H1 (cell line): Measurements from ENCODE around the gene NSUN4. TPM values are rescaled to one million over a fixed set of nuclear protein-coding genes. Genes with fewer than 3 reads are reported as not detected.

Experiments used
- CTCF ChIA-PET: fragments of 300-600 bp; sonication (Branson Sonifier 250); formaldehyde crosslinking; loops from one replicate; lab custom pipeline; 2021; ENCODE audit not compliant: partially characterized antibody; lab: Charles Lee
- POLR2A ChIA-PET: fragments of 300-600 bp; sonication (Branson Sonifier 250); formaldehyde crosslinking; loops from one replicate; lab custom pipeline; 2021; ENCODE audit warnings: inconsistent platforms; ENCODE audit not compliant: partially characterized antibody; lab: Charles Lee
- DNase-seq, 2 experiments: peaks; one replicate each; pipeline versions ENCODE4 v3.0.0 to v3.0.0-alpha.2; 2010 to 2022; ENCODE audit warnings: low spot score in 2 of 2, low read depth in 1 of 2, mixed read lengths in 1 of 2
- FAIRE-seq: peaks from 2 replicates; lab custom pipeline; 2011; peaks lifted over from hg19 to GRCh38; lab: Jason Lieb, UNC
- H2AFZ ChIP-seq: 2 replicates; pipeline ENCODE4 v1.8.1; 2012; ENCODE audit warnings: low read length, inconsistent platforms
- H2AK5ac ChIP-seq: 2 replicates; pipeline ENCODE4 v1.6.1; 2013; ENCODE audit warnings: low read depth, low read length
- H2BK120ac ChIP-seq: replicated peaks from 2 replicates; pipeline ENCODE3; 2013; ENCODE audit warnings: low read depth, low read length, inconsistent platforms
- H2BK12ac ChIP-seq: 2 replicates; pipeline ENCODE4 v1.6.1; 2013; ENCODE audit warnings: low read depth, low read length
- H2BK15ac ChIP-seq: 2 replicates; pipeline ENCODE4 v1.6.1; 2013; ENCODE audit warnings: low read length
- H2BK20ac ChIP-seq: 2 replicates; pipeline ENCODE4 v1.6.1; 2013; ENCODE audit warnings: low read length
- H2BK5ac ChIP-seq: 2 replicates; pipeline ENCODE4 v1.6.1; 2013; ENCODE audit warnings: low read depth, low read length
- H3K14ac ChIP-seq: 2 replicates; pipeline ENCODE4 v1.6.1; 2013; ENCODE audit warnings: inconsistent platforms; ENCODE audit not compliant: insufficient read length
- H3K18ac ChIP-seq: 2 replicates; pipeline ENCODE4 v1.6.1; 2013; ENCODE audit warnings: low read length; ENCODE audit errors: extremely low read depth
- H3K23ac ChIP-seq: 2 replicates; pipeline ENCODE4 v1.6.1; 2013; ENCODE audit warnings: inconsistent platforms; ENCODE audit not compliant: insufficient read length
- H3K23me2 ChIP-seq: 2 replicates; pipeline ENCODE4 v1.6.1; 2013; ENCODE audit warnings: low read depth, low read length
- H3K27ac ChIP-seq: 2 replicates; pipeline ENCODE4 v1.6.1; 2011; ENCODE audit warnings: low read depth, low read length, inconsistent platforms
- H3K27me3 ChIP-seq, 4 experiments: replicated peaks in 1 of 4; 1 replicate in 1 of 4; 2 replicates in 3 of 4; pipeline versions ENCODE4 v1.6.1 to v1.8.1; 2011 to 2013; ENCODE audit warnings: low read length in 3 of 4, mild to moderate bottlenecking in 3 of 4, inconsistent platforms in 2 of 4, mixed read lengths in 2 of 4, moderate library complexity in 1 of 4; ENCODE audit not compliant: control insufficient read depth in 3 of 4, insufficient read depth in 3 of 4; ENCODE audit errors: extremely low read depth in 1 of 4
- H3K36me3 ChIP-seq, 4 experiments: 2 replicates each; pipeline versions ENCODE4 v1.6.1 to v1.8.1; 2011 to 2013; ENCODE audit warnings: mild to moderate bottlenecking in 4 of 4, low read length in 3 of 4, moderate library complexity in 2 of 4, control low read depth in 1 of 4, inconsistent platforms in 1 of 4; ENCODE audit not compliant: insufficient read depth in 4 of 4, control insufficient read depth in 2 of 4
- H3K4ac ChIP-seq: replicated peaks from 2 replicates; pipeline ENCODE3; 2013; ENCODE audit warnings: low read length, low read depth, mixed read lengths, inconsistent platforms; ENCODE audit not compliant: insufficient read length
- H3K4me1 ChIP-seq, 4 experiments: replicated peaks in 1 of 4; 1 replicate in 1 of 4; 2 replicates in 3 of 4; pipeline versions ENCODE4 v1.6.1 to v1.8.1; 2011 to 2013; ENCODE audit warnings: low read length in 3 of 4, inconsistent platforms in 2 of 4, mixed read lengths in 1 of 4; ENCODE audit not compliant: insufficient read depth in 4 of 4, control insufficient read depth in 3 of 4
- H3K4me2 ChIP-seq, 2 experiments: 2 replicates each; pipeline versions ENCODE4 v1.6.1 to v1.8.1; 2011 to 2013; ENCODE audit warnings: low read depth in 2 of 2, low read length in 2 of 2, control low read depth in 1 of 2, inconsistent platforms in 1 of 2, mild to moderate bottlenecking in 1 of 2; ENCODE audit not compliant: insufficient read depth in 1 of 2
- H3K4me3 ChIP-seq, 4 experiments: fragments of 200-600, 300-600 bp in 1 of 4; sonication (generic), shearing (Covaris generic), sonication (Bioruptor Twin) in 1 of 4; 2 replicates each; pipeline versions ENCODE4 v1.5.1 to v1.8.1; 2011 to 2016; ENCODE audit warnings: low read length in 4 of 4, low read depth in 3 of 4, control low read depth in 2 of 4, inconsistent platforms in 2 of 4, mild to moderate bottlenecking in 2 of 4, mixed read lengths in 1 of 4, moderate library complexity in 1 of 4; ENCODE audit not compliant: insufficient read depth in 2 of 4; ENCODE audit errors: extremely low read depth in 1 of 4
- H3K56ac ChIP-seq: replicated peaks from 2 replicates; pipeline ENCODE3; 2013; ENCODE audit warnings: low read depth, mild to moderate bottlenecking, mixed read lengths, low read length, inconsistent platforms; ENCODE audit not compliant: insufficient read length
- H3K79me1 ChIP-seq: 2 replicates; pipeline ENCODE4 v1.6.1; 2013; ENCODE audit warnings: low read depth, low read length, control low read depth
- H3K79me2 ChIP-seq, 2 experiments: 2 replicates each; pipeline versions ENCODE4 v1.6.1 to v1.8.1; 2012 to 2013; ENCODE audit warnings: low read length in 2 of 2, mild to moderate bottlenecking in 2 of 2, inconsistent platforms in 1 of 2; ENCODE audit not compliant: insufficient read depth in 2 of 2, control insufficient read depth in 1 of 2
- H3K9ac ChIP-seq, 4 experiments: replicated peaks in 1 of 4; 1 replicate in 1 of 4; 2 replicates in 3 of 4; pipeline versions ENCODE4 v1.6.1 to v1.8.1; 2011 to 2013; ENCODE audit warnings: low read depth in 3 of 4, low read length in 3 of 4, control low read depth in 2 of 4, mild to moderate bottlenecking in 2 of 4, moderate library complexity in 2 of 4, inconsistent platforms in 1 of 4; ENCODE audit errors: extremely low read depth in 1 of 4
- H3K9me3 ChIP-seq, 2 experiments: 2 replicates each; pipeline versions ENCODE4 v1.6.1 to v1.8.1; 2012 to 2013; ENCODE audit warnings: mild to moderate bottlenecking in 2 of 2, moderate library complexity in 2 of 2, control low read depth in 1 of 2, inconsistent platforms in 1 of 2, low read depth in 1 of 2, low read length in 1 of 2, mixed read lengths in 1 of 2; ENCODE audit not compliant: insufficient read depth in 2 of 2
- H4K20me1 ChIP-seq, 2 experiments: replicated peaks in 1 of 2; 2 replicates each; pipeline versions ENCODE3 to v1.8.1; 2011 to 2013; ENCODE audit warnings: inconsistent platforms in 2 of 2, low read length in 2 of 2, mild to moderate bottlenecking in 1 of 2; ENCODE audit not compliant: insufficient read depth in 2 of 2, control insufficient read depth in 1 of 2
- H4K5ac ChIP-seq: 2 replicates; pipeline ENCODE4 v1.6.1; 2013; ENCODE audit warnings: low read length, low read depth, mixed read lengths, inconsistent platforms; ENCODE audit not compliant: insufficient read length
- H4K8ac ChIP-seq: 2 replicates; pipeline ENCODE4 v1.8.0; 2013; ENCODE audit warnings: mild to moderate bottlenecking, moderate library complexity, low read length, inconsistent platforms; ENCODE audit not compliant: insufficient read depth; ENCODE audit errors: extremely low read depth
- H4K91ac ChIP-seq: replicated peaks from 2 replicates; pipeline ENCODE3; 2013; ENCODE audit warnings: low read length, mixed read lengths, inconsistent platforms; ENCODE audit not compliant: insufficient read length
- CREB1 ChIP-seq: IDR thresholded peaks from 2 replicates; pipeline ENCODE4 v1.6.1; 2012; ENCODE audit warnings: inconsistent platforms
- CTCF ChIP-seq, 3 experiments: IDR thresholded peaks; 1 replicate in 2 of 3; 2 replicates in 1 of 3; pipeline versions ENCODE4 v1.5.1 to v1.6.1; 2011; ENCODE audit warnings: low read length in 3 of 3, mild to moderate bottlenecking in 3 of 3, inconsistent platforms in 2 of 3, low read depth in 1 of 3, moderate library complexity in 1 of 3; ENCODE audit not compliant: insufficient read depth in 1 of 3; ENCODE audit errors: control extremely low read depth in 1 of 3
- RBBP5 ChIP-seq: IDR thresholded peaks from 2 replicates; pipeline ENCODE4 v1.7.1; 2012; ENCODE audit warnings: low read depth, mild to moderate bottlenecking, inconsistent platforms, low read length, moderate library complexity, borderline replicate concordance
- RFX5 ChIP-seq: IDR thresholded peaks from 2 replicates; pipeline ENCODE4 v1.6.1; 2011; ENCODE audit warnings: low read depth, low read length, improper control_type of control experiment, borderline replicate concordance
- WGBS, 2 experiments: shearing (Covaris generic) in 1 of 2; methylation state at CpG; one replicate each; pipeline versions ENCODE4 v1.1.6 to v1.1.7; 2013 to 2015; ENCODE audit warnings: low lambda C conversion rate in 2 of 2, mixed read lengths in 2 of 2, inconsistent platforms in 1 of 2, low coverage in 1 of 2, missing lambda C conversion rate in 1 of 2; ENCODE audit not compliant: insufficient replicate concordance in 2 of 2, insufficient coverage in 1 of 2, insufficient read length in 1 of 2; ENCODE audit errors: extremely low coverage in 1 of 2, missing lambda C conversion rate in 1 of 2; 5-methylcytosine and 5-hydroxymethylcytosine counted together
- polyA plus RNA-seq, 7 experiments: library from polyadenylated mRNA; depleted of rRNA in 3 of 7; stranded (reverse) in 5 of 7; unstranded in 2 of 7; fragments of >200 nt in 5 of 7; fragments of 200-250 nt in 2 of 7; gene quantifications; 1 replicate in 5 of 7; 2 replicates in 1 of 7; 4 replicates in 1 of 7; pipeline versions ENCODE4 v1.2.1 to v1.2.3, GENCODE V29; 2011 to 2013; ENCODE audit warnings: missing spikeins in 2 of 7, mixed read lengths in 2 of 7
- total RNA-seq: library from RNA; stranded (reverse); fragmentation: NEBNext Ultra II Directional; extraction: Animal tissue kit (Norgen Biotek cat#: 25700); gene quantifications from 2 replicates; pipeline ENCODE4 v1.2.1, GENCODE V29; 2021

NSUN4 gene
- total and polyA plus RNA-seq, 2 of the 8 experiments (the other 6 are each of a cell fraction or from before 2014, with no cell fraction given): 9.7 to 15.7 TPM

- H2BK15ac ChIP-seq: no peak overlapping the region
- H3K23me2 ChIP-seq: no peaks in the 10 kb centered on the region
- FAIRE-seq (no peak), DNase-seq (no peak)
- H3K4ac ChIP-seq: no peak overlapping the region
- H4K8ac ChIP-seq: no peak overlapping the region
- no peak overlapping the region for H2BK20ac ChIP-seq
- H2BK120ac ChIP-seq: no peak overlapping the region
- no peak overlapping the region for H3K23ac ChIP-seq
- H3K4me2 ChIP-seq: no peak overlapping the region
- H4K5ac ChIP-seq: no peak overlapping the region
- no peak overlapping the region for H2AK5ac ChIP-seq
- no peaks in the 10 kb centered on the region for H3K79me2 ChIP-seq
- H2AFZ ChIP-seq: no peak overlapping the region
- WGBS, 2 experiments: 74% methylated on average over 5 of the region's 5 CpGs; no CpG with 5 or more reads in 1 of the 2 experiments
- H3K18ac ChIP-seq: no peak overlapping the region
- H3K56ac ChIP-seq: no peak overlapping the region
- POLR2A ChIA-PET: interaction anchor here (0.8 to 1.5 kb wide), 5 partner anchors 9 to 58 kb away, joined by 3 to 5 read pairs (median 3); no protein-coding TSS in a partner anchor
- CTCF ChIA-PET: interaction anchor here (0.8 to 2.1 kb wide), 5 partner anchors 10 to 64 kb away, joined by 3 to 4 read pairs (median 3); no protein-coding TSS in a partner anchor
- H3K4me3 ChIP-seq: no peak overlapping the region
- H3K9ac ChIP-seq: no peak overlapping the region
- H3K36me3 ChIP-seq: peaks cover 10 to 50% (median 21%) of the 10 kb centered on the region in 4 experiments
- H3K9me3 ChIP-seq: no peaks in the 10 kb centered on the region
- TF ChIP-seq CTCF (IDR thresholded peaks at IDR 0.05; ENCODE audit: control extremely low read depth in 1 of 3, insufficient read depth in 1 of 3, low read depth in 1 of 3, low read length in 3 of 3) (no peak), CREB1 (no peak), RBBP5 (no peak), RFX5 (no peak)
- H2BK12ac ChIP-seq: no peak overlapping the region
- no peaks in the 10 kb centered on the region for H3K27me3 ChIP-seq
- no peak overlapping the region for H2BK5ac ChIP-seq
- peaks cover 0 to 2% of the 10 kb centered on the region in 2 experiments for H4K20me1 ChIP-seq
- H3K4me1 ChIP-seq: no peaks in the 10 kb centered on the region
- no peak overlapping the region for H3K27ac ChIP-seq
- H3K79me1 ChIP-seq: no peaks in the 10 kb centered on the region
- H3K14ac ChIP-seq: no peak overlapping the region
- no peak overlapping the region for H4K91ac ChIP-seq
These were observed 24.0 kb downstream of the NSUN4 start for GRCh38 chr1:46364612-46365011.
